ENCODE results near the gene KLHDC7B.

Gene KLHDC7B

DNA sequence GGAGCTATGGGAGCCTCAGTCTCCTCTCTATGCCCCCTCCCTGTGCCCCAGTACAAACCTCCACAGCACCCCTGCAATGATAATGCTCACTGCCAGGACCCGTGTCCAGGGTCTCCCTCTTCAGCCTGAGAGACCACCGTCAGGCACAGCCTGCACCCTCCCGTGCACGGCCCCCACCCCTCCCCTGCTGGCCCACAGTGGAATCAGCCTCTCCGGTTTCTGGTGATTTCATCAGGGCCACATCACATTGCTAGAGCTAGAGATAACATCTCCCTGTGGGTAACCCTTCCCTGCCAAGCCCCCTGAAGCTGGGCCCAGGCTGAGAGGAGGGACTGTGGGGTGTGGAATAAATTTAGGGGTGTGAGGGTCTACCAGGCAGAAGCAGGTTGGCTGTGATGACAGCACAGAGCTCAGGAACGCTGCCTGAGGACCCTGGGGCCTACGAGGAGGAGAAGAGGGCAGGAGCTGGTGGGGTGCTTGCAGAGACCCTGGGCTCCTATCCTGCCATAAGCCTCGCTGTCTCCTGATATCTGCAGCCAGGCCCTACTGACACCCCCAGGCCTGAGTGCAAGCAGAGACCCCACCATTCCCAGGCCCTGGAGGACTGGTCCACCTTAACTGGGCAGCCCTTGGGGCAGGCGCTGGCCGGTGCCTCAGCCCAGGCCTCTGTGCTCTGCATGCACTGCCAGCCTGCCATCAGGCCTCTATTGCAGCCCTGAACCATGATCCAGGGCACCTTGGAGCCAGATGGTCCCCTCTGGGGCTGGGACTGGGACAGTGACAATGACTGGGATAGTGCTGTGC lies at the start of gene KLHDC7B:
Gene KLHDC7B (plus strand): TSS at position 378 of the 804 bp plus-strand sequence. CDS start 345 bp downstream, at position 723.
- no peak for DNase-seq

DNA sequence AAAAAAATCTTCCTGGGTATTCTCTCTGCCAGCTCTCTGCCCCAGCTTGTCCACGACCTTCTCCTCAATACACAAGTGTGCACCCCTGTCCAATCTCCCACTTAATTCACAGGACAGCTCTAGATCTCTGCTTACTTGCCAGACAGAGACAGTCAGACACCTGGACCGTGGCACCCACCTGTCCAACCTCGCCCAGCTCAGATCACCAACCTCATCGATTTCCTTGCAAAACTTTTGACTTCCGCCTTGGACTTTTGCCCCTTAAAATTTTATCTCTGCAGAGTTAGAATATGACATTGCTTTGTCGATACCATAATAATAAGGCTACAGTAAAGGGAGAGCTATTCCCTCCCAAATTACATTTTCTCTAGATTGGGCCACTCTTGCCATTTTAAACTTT lies 48.6 kb upstream of the KLHDC7B start:
- DNase-seq = no peak

DNA sequence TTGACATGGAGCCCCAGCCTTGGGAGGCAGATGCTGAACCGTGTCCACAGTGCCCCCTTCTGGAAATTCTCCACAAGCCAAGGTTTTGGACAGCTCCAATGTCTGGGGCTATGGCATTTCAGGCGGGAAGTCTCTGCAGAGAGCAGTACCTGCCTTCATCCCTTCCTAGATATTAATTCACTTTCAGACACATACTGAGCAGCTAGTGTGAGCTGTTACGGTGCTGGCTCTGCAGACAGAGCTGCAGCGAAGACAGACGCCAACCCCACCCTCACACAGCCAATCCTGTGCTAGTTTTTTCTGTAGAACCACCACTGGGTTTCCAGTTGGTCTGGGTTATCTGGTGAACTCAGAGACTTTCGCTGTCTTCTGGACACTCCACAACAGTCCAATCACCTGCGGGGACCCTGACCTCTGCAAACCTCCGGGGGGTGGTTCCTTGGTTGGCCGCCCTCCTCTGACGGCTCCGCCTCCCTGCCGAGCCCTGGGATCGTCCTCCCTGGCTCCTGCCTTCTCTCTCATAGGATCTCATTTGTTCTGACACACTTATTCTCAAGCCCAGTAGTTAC lies 47.3 kb upstream of the KLHDC7B start:
- DNase-seq = peak; percentile 60

DNA sequence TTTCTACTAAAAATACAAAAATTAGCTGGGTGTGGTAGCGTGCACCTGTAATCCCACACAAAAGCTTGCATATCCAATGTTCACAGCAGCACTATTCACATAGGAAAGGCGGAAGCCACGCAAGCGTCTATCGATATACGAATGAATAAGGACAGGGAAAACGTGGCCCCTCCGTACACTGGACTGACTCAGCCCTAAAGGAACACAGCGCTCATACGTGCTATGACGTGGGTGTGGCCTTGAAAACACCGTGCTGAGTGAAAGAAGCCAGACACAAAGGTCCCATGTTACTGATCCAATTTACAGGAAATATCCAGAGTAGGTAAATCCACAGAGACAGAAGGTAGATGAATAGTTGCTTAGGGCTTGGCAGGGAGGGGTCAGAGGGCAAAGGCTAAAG lies 45.2 kb upstream of the KLHDC7B start:
- DNase-seq = no peak

DNA sequence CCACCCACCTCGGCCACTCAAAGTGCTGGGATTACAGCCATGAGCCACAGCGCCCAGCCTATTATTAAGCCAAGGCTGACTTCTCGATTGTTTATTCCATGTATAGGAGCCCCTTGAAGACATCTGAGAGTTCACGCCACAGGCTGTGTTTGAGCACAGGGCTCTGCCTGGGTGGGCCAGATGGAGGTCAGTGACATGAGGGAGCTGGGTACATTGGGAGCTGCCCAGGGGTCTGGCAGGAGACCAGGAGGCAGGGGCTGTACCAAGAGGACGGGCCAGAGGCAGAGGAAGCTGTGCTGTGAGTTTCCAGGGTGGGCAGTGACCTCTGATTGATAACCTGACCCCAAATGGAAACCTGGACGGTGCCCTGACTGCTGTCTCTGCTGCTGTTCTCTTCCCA lies 43.6 kb upstream of the KLHDC7B start:
- DNase-seq = no peak

DNA sequence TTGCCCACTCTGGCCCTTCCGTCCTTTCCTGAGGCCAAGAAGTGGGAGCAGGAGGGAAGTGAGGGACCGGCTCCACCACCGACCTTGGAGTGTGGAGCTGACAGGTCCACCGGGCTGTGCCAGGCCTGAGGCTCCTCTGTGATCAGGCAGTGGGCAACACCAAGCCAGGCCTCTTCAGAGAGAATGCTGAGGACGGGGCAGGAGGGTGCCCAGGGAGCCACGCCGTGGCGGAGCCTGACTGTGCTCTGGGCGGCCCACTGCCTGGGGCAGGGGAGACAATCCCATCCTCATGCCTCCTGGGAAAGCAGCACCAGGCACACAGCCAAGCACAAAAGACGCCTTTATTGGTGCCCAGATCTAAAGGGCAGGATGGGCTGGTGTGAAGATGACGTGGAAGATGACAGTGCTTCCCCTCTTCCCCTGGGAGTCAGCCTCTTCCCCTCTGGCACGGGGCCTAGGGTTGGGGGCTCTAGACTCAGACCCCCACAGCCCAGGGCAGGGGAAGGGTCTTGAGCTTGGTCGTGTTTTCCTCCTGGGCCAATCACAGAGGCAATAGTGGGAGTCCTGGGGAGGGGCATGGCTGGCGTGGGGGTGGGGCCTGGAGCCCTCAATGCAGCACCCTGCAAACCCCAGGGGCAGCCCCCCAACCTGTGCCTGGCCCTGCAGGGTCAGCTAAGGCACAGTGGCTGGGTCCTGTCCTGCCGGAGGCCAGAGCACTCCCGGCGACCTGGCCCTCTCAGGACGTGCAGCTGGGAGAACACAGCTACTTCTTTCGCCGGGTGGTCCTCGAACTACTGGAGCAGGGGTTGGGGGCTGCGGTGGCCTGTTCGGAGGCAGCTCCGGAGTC lies 42.8 kb upstream of the KLHDC7B start:
- DNase-seq = no peak

DNA sequence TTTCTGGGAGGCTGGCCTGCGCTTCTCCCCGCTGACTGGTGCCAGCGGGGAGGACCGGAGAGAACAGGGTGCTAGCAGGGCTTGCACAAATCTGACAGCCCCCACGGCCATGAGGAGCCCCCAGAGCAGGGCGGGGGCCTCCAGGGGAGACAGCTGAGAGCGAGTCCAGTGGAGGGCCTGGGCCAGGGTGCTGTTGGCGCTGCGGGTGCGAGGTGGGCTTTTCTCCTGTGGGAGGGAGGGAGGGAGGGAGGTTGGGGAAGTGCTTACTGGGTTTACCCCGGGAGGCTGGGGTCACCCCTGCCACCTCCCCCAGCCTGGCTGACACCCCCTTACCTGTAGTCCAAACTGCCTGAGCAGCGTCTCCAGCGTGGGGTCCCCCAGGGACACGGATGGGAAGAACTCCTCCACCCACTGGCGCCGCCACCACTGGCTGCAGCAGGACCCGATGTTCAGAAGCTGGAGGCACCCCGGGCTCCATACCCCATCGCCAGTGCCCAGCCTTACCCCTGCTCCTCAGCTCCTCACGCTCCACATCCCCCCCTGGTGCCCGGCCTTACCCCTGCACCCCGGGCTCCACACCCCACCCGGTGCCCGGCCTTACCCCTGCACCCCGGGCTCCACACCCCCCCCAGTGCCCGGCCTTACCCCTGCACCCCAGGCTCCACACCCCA lies 42.1 kb upstream of the KLHDC7B start:
- no peak for DNase-seq

DNA sequence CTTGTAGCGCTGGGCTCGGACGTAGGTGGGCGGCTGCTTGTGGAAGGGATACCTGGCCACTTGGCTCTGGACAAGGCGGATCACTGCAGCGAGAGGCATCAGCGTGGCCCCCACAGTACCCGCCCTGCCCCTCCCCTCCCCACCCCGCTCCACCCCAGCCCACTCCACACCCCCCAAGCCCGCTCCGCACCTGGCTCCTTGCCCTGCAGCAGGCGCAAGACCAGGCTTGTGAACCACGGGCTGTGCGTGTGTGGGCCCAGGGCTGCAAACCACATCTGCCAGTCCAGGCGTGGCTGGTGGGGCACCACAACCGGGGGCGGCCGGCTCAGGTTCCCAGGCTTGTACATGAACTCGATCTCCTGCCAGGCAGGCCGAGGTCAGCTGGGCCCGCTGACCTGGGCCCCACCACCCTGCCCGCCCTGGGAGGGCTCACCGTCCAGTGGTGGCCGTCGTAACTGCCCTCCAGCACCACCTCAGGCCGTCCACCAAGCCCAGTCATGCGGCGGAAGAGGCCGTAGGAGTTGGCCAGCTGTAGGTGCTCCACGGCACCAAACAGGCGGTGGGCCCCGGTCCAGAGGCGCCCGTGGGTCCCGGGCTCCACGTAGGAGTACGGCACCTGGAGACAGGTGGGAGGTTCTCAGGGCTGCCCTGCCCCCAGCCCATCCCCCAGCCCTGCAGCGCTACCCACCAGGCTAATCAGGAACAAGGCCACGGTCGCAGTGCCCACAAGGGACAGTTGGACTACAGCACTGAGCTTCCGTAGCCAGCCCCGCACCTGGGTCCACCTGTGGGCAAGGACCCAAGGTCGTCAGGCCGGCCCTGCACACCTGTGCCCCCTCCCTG lies 41.1 kb upstream of the KLHDC7B start:
- DNase-seq = no peak

DNA sequence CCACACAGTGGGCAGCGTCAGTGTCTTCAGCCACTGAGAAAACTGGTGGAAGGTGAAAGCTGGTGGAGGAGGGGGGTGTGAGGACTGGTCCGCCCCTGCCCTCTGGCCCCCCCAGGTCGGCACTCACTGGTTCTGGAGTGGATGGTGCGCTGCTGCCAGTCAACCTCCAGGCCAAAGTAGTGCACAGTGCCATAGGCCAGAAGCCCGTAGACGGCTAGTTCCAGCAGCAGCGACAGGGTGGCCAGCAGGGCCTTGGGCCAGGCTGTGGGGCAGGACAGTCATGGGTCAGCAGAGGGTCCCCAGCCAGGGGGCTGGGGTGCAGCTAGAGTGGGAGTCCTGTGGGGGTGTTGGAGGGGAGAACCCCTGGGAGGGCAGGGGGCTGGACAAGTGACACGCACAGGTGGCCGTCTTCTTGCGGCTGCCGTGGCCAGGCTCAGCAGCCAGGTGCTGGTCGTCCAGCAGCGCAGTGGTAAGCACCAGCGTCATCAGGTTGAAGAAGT lies 40.4 kb upstream of the KLHDC7B start:
- no peak for DNase-seq

DNA sequence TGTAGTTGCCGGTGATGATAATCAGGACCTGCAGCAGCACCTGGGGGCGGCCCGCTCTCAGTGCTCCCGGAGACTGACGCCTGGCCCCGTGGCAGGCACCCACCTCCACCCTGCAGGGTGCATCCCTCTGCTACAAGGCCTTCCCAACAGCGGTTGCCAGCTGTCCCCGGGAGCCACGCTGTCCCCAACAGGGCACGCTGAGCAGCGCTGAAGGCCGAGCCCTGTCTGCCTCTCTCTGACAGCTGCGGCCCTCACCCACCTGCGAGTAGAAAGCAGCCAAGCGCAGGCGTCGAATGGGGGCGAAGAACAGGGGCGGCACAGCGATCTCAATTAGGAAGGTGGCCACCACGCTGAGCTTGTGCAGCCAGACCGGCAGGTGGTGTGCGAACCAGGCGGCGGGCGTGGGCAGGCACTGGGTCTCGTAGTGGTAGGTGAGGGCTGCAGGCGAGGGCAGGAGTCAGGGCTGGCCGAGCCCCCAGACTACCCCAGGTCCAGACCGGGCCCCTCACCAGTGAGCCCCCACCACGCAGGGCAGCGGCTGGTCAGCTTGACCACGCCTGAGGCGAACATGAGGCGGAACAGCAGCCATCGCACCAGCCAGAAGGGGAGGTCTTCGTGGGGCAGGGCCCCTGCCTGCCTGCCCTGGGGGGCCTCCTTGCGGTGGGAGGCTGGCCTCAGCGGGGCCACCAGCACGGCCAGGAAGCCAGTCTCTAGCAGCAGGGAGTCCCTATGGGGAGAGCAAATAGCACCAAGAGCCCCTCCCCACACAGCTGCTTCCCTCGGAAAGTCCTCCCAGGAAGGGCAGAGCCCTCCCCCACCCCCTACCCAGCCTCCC lies 39.7 kb upstream of the KLHDC7B start:
- DNase-seq = no peak

DNA sequence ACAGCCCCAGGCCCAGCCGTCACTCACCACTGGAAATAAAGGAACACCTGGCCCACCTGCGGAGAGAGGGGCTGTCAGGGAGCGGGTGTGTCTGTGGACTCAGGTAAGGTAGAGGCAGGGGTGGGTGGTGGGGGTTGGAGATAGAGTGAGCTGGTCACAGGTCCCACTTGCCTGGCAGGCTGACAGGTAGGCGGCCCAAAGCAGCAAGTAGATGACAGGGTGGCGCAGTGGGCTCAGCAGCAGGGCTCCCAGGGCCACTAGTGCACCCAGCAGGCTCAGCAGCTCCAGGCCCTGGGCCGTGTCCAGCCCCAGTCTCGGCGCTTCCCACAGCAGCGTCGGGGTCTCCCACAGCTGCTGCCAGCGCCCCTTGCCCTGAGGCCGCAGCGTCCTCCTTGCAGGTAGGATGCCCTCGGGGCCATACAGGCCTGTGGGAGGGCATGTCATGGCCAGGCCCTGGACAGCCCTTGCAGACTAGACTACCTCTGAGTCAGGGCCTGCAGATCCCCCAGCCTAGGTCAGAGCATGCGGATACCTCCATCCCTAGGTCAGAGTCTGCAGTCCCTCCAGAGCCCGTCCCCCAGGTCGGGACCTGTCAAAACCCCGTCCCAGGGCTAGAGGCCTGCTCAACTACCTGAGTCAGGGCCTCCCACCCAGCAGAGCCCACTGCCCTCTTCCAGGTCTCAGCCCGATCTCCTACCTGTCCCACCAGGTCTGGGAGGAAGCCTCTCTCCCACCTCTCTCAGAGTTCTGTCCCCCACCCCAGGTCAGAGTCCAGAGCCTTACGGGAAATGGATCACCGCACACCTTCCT lies 38.9 kb upstream of the KLHDC7B start:
- DNase-seq = no peak

DNA sequence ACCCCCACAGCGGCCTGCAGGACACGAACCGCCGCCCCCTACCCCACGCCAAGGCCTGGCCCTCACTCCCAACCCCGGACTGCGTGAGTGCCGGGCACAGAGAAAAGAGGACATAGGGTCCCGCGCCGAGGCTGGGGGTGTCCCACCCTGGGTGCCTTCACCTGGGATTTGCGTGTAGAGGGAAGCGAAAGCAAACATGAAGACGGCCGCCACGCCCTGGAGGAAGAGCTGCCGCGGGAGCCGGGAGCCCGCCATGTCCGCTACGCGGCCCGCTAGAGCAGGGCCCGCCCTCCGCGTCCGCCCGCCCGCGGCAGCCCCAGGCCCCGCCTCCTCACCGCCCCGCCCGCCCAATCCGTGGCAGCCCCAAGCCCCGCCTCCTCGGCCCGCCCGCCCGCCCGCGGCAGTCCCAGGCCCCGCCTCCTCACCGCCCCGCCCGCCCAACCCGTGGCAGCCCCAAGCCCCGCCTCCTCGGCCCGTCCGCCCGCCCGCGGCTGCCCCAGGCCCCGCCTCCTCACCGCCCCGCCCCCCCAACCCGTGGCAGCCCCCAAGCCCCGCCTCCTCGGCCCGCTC lies 38.2 kb upstream of the KLHDC7B start, which contains the start of gene LMF2:
Gene LMF2 (minus strand): TSS at position 282 of the 570 bp plus-strand sequence. CDS start 27 bp downstream, at position 255.
- peak; percentile 69 for DNase-seq

DNA sequence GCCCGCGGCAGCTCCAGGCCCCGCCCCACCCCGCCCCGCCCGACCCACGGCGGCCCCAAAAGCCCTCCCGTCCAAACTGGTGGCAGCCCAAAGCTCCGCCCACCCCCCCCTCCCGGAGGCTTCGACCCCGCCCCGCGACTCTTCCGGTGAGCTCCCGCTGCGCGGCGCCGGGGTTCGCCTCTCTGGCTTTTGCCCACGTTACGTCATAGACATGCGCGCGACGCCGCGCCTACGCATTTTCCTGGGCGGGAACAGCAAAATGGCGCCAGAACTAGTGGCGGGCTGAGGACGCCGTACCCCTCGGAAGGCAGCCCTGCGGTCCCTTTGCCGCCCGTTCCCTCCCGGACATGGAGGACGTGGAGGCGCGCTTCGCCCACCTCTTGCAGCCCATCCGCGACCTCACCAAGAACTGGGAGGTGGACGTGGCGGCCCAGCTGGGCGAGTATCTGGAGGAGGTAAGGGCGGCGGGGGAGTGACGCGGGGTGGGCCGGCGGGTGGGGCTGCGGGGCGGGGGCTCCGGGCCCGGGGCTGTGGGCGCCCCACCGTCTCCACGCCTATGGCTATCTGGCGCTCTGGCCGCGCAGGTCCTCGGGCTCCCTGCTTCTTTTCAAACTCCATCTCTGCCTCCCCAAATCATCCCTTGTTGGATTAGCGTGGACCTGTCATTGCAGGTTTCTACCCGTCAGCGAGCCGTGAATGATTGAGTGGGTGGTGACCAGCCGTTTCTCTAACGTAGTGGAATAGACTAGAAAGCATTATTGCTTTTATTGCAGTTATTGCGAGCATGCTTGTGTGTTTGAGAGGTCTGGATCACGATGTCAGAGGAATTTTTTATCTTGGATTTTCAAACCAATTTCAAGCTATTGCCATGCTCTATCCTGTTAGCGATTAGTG lies 37.5 kb upstream of the KLHDC7B start, which contains the start of gene NCAPH2:
Gene NCAPH2 (plus strand): TSS at position 234 of the 894 bp plus-strand sequence. CDS start 114 bp downstream, at position 348.
- DNase-seq = peak; percentile 70

DNA sequence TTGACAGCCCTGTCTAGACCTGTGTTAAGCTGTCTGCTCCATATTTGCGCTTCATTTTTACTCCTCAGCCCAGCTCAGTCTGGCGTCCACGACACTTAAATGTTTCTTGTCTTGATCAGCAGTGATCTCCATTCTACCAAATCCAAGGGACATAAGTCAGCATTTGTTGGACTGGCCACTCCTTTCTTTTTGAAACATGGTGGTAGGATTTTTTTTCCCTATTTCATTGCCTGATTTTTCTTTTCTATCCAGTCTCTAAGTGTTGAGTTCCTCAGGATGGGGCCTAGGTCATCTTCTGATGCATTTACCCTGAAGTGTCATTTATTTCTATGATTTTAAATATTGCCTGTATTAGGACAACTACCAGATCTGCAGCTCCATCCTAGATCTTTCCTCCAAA lies 36.8 kb upstream of the KLHDC7B start:
- DNase-seq = no peak

DNA sequence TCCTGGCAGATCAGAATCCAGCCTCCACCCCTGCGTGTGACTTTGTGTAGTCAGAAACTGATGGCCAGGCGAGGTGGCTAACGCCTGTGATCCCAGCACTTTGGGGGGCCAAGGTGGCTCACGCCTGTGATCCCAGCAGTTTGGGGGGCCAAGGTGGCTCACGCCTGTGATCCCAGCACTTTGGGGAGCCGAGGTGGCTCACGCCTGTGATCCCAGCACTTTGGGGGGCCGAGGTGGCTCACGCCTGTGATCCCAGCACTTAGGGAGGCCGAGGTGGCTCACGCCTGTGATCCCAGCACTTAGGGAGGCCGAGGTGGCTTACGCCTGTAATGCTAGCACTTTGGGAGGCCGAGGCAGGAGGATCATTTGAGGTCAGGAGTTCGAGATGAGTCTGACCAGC lies 32.5 kb upstream of the KLHDC7B start:
- no peak for DNase-seq

DNA sequence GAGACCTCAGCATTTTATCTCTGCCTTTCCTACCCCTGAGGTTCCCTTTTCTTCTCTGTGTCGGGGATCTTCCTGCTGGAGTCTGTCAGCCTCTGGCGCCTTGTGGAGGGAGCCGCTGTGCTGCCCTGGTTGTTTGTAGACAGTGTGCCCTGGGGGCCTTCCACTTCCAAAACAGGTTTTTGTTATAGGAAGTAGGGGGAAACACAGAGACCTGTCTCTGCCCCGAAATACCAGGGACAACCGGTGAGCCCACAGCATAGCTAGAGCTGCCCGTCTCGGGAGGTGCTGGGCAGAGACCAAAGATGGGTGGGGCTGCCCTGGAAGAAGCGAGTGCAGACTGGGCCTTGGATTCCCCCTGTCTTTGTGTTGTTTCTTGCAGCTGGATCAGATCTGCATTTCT lies 29.6 kb upstream of the KLHDC7B start:
- no peak for DNase-seq

DNA sequence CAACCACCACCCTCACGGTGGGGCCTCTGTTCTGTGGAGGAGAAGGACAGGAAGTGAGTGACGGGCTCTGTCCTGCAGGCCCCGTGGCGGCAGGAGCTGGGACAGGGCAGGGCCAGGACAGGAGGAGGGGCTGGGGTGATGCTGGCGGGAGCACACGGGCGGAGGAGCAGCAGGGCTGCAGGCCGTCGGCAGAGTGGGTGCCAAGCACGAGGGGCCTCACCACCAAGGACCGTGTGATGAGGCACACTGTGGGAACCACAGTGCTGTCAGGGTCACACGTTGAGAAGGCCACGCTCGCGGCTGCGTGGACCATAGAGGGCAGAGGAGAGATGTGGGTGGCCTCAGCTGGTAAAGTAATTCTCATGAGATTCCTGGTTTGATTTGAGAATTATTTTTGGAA lies 28.8 kb upstream of the KLHDC7B start:
- DNase-seq = no peak

DNA sequence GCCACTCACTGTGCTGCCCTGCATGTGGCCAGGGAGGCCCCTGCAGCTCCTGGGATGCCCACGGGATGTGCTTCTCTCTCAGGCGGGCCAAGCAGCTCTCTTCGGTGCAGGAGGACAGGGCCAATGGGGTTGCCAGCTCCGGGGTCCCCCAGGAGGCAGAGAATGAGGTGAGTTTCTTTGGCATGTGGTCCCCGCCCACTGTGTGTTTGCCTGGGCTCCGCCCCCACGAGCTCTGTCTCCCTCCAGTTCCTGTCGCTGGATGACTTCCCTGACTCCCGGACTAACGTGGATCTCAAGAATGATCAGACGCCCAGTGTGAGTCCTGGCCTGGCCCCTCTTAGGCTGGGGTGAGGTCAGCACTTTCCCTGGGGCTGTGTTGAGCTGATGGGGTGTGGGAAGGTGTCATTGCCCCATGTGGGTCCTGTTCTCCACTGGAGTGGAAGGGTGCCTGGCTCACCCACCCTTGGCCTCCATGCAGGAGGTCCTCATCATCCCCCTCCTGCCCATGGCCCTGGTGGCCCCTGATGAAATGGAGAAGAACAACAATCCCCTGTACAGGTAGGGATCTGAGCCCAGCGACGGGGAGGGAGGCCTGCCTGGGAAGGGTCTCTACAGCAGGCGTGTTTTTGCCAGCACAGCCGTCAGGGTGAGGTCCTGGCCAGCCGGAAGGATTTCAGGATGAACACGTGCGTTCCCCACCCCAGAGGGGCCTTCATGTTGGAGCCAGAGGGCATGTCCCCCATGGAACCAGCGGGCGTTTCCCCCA lies 28.0 kb upstream of the KLHDC7B start:
- no peak for DNase-seq
